OCI-M1 (cell line): ENCODE measurements around the gene MOB3A.
"Not testable (repeated sequence)": the region's sequence is repeated elsewhere in the genome, so short reads cannot be mapped to it uniquely, and the experiment has no call there.

Experiments
- DNase-seq: peaks from one replicate; lab custom pipeline; 2025; lab: John Stamatoyannopoulos, UW

The MOB3A gene

GRCh38 chr19:2096034-2096479, at the start of gene MOB3A:
TSS of gene MOB3A (minus strand) at chr19:2096326. CDS start at chr19:2078560, 17,766 bp downstream.
- no peak for DNase-seq

DNA sequence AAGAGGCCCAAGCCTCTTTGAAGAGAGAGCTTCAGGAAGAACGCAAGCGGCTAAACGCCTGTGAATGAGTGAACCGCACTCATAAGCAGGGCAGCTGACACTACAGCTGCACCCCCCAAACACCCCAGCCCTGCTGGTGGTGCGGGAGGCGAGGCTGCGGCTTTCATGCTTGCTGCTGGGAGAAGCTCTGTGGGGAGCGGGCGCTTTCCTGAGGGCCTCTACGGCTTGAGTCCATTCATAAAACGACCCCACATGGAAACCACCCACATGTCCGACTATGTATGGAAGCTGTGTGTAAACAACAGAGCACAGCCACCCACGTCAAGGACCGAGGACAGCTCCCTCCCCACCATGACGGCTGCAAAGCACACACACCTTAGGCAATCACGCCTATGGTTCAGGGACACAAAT, 49.7 kb upstream of the MOB3A start:
- DNase-seq = no peak

- DNase-seq = no peak
These were observed 48.1 kb upstream of the MOB3A start for GRCh38 chr19:2144190-2144589.

DNA sequence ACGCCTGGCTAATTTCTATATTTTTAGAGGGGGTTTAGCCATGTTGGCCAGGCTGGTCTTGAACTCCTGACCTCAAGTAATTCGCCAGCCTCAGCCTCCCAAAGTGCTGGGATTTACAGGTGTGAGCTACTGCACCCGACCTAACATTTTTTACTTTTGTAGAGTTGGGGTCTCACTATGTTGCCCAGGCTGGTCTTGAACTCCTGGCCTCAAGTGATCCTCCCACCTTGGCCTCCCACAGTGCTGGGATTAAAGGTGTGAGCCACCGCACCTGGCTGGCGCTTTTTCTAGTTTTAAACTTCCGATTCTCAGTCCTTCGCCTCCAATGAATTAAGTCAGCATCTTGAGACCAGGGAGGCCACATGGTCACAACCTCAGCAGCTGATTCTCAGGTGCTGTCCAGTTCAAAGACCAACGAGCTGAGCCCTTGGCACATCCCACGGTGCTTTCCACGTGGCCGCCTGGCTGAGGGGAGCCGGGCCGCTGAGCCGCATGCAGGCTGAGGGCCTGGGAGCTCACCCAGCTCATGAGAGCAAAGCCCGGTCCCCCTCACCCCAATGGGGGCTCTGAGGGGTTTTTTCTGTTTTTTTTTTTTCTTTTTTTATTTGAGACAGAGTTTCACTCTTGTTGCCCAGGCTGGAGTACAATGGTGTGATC, 46.2 kb upstream of the MOB3A start:
- no peak for DNase-seq

DNA sequence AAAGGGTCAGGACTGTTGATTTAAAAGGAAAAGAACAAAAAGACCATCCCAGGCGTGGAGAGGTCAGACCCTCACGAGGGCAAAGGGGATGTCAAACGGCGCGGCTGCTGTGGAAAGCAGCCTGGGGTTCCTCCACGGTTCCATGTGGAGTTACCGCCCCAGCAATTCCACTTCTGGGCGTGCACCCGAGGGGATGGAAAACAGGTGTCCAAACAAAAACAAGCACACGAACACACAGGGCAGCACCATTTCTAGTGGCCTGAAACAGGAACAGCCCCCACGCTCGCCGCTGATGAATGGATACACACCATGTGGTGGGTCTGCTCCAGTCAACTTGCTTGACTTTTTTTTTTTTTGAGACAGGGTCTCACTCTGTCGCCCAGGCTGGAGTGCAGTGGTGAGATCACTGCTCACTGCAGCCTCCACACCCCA, 44.0 kb upstream of the MOB3A start:
- no peak for DNase-seq

DNA sequence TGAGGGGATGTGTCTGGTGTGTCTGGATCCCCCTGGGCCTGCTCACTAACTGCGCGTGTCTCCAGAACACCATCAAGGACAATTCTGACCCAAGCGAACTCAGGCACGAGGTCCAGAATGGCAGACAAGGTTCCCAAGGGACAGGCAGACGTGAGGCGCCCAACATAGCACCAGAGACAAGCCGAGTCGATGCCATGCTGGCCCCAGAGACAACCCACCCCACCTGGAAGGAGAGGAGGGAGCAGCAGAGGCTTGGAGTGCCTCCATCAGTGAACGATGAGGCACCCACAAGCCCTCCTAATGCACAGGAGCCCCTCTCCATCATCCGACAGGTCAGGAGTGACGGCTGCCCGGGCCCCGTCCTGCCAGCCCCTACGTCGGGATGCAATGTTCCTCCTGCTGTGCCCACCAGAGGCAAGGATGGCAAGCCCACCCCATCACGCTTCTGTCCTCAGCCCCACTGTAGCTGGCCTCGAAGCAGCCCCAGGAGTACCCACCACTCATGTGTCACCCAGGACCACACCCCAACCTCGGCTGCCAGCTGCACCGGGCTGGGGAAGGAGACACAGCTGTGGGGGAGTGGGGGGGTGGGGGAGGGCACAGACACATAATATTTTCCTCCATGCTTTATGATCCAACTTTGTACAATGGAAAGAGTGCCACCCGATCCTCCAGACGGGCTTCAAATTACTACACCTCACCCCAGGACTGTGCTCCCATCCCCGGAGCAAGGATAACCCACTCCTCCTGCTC, 43.4 kb upstream of the MOB3A start:
- DNase-seq = no peak

- no peak for DNase-seq
These were observed 42.1 kb upstream of the MOB3A start for GRCh38 chr19:2138061-2138728.

DNA sequence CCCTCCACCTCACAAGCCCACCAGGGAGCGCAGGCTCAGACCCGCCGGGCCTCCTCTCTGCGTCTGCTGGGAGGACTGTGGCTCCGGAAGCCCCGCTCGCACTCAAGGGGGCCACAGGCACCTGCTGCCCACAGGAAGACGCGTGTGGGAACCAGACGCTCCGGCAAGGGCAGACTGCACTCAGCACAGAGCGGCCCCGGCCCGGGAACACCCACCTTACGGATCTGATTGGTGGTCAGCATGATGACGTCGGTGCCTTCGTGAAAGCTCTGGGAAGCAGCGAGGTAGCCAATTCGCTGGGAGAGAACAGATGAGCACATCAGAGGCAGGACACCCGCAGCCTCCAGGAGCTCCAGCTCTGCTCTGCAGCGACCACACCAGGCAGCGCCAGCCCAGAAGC, 40.7 kb upstream of the MOB3A start:
- DNase-seq = no peak

DNA sequence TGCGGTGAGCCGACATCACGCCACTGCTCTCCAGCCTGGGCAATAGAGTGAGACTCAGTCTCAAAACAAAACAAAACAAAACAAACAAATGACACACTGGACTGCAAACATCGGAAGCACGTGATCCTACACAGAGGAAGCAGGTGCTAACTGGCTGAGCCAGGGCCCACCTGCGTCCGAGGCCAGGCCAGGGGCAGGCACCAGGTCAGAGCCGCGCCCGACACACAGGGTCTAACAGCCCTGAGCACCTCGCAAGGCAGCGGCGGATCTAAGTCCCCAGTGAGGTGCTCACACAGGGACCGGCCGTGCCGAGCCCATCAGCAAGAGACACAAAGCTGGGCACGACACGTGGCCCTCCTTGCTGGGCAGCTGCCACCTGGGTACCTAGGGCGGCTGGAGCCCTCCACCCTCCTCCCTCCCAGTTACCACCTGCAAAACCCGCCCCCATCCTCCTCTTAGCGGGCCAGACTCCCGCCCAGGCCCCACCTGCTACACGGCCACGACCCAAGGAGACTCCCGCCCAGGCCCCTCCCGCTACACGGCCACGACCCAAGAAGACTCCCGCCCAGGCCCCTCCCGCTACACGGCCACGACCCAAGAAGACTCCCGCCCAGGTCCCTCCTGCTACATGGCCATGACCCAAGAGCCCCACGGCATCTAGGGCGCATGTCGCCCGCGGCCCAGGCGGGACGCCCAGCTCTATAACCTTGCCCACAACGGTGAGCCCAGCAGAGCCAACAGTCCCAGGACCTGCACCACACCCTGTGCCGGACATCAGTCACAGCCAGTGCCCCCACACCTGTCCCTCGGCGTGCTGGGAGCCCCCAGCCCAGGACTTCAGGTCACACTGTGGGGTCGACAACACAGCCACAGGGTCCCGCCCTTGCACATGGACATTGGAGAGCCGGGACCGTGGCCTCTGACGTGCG, 39.6 kb upstream of the MOB3A start:
- no peak for DNase-seq

GRCh38 chr19:2132731-2133490, 36.8 kb upstream of the MOB3A start:
- no peak for DNase-seq

DNA sequence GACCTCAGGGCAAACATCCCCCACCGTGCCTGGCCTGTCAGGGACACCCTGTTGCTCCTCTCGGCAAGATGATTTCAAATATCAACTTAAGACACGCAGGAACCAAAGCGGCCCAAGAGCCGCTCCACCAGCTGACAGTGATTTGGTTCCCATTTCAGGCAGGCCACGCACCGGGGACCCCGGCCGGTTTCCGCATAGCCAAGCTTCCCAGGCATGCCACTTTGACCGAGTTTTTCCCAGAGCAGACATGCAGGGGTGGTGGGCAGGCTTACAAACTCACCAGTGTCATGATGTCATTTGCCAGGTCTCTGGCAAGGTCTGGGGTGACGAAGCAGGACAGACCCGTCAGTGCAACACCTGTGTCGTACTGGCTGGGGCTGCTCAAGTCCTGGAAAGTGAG, 36.1 kb upstream of the MOB3A start:
- DNase-seq = no peak

- not testable (repeated sequence) for DNase-seq
These were observed 35.2 kb upstream of the MOB3A start for GRCh38 chr19:2131012-2131975.

GRCh38 chr19:2129892-2130770, 34.0 kb upstream of the MOB3A start:
- no peak for DNase-seq

- no peak for DNase-seq
These were observed 33.4 kb upstream of the MOB3A start for GRCh38 chr19:2129486-2129885.

DNA sequence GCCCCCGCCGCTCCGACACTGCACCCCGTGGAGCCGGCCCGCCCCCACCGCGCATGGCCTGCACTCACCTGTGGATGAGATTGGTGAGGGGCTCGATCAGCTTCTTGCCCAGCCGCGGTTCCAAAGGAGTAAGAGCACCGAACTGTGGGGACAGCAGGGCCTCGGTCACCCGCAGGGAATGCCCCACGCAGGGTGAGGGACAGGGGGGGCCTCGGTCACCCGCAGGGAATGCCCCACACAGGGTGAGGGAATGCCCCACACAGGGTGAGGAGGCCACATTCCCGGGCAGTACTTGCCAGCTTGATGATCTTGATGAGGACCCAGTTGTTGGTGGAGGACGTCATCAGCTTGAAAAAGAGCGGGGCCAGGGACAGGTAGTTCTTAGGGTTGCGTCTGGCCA, 32.9 kb upstream of the MOB3A start:
- no peak for DNase-seq

- DNase-seq = not testable (repeated sequence)
These were observed 32.1 kb upstream of the MOB3A start for GRCh38 chr19:2128252-2128651.

- DNase-seq = no peak
These were observed 31.6 kb upstream of the MOB3A start for GRCh38 chr19:2127758-2128157.

GRCh38 chr19:2126879-2127518, 30.9 kb upstream of the MOB3A start:
- DNase-seq = no peak
